ENCODE measurements around the gene ADAMTSL1. TPM values are rescaled to one million over a fixed set of nuclear protein-coding genes. Genes with fewer than 3 reads are reported as not detected.

ADAMTSL1 gene
- total RNA-seq, 1 experiment from 2014 or later: 0.95 TPM

GRCh38 chr9:18569941-18570630 lies 96.1 kb downstream of the ADAMTSL1 start:
- H3K36me3 ChIP-seq: no peaks in the 10 kb centered on the region
- no peak for DNase-seq (ENCODE audit: low read depth in 1 of 2, low spot score in 2 of 2)

DNA sequence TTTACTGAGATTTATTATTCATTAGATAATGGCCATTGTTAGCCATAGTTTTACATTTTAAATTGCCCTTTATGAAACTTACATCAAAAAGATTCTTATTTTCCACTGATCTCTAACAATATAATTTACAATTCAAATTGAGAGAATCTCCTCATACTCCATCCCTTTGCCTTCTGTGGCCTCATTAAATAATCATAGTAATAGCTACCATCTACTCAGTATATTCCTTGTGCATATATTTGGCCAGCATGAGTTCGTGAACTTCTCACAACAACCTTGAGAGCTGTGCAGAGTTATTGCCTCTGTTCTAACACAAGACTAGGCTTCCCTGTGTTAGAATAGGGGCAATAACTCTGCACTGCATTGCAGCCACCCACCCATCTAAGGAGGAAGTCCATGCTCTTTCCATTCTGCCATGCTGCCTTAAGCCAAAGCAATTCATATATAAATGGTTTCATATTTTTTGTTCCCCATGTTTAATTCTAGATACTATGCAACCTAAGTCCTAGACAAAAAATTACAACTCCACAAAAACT lies 99.1 kb downstream of the ADAMTSL1 start:
- no peak for DNase-seq (ENCODE audit: low read depth in 1 of 2, low spot score in 2 of 2)
- no peak overlapping the region for H3K4me3 ChIP-seq
- H3K27ac ChIP-seq: no peak overlapping the region
- H3K36me3 ChIP-seq: no peaks in the 10 kb centered on the region
- H3K9me3 ChIP-seq (replicated peaks): no peaks in the 10 kb centered on the region
- H3K27me3 ChIP-seq (replicated peaks): no peaks in the 10 kb centered on the region
- H3K4me1 ChIP-seq (replicated peaks): no peaks in the 10 kb centered on the region

More at GRCh38 chr9:18569941-18570630, 96.1 kb downstream of the ADAMTSL1 start:
- Histone ChIP-seq H3K9me3 (replicated peaks) (no peaks in the 10 kb centered on the region), H3K4me3 (no peak overlapping the region), H3K4me1 (replicated peaks) (peaks cover 11% of the 10 kb centered on the region), H3K27me3 (replicated peaks) (no peaks in the 10 kb centered on the region), H3K27ac (no peak overlapping the region)

DNA sequence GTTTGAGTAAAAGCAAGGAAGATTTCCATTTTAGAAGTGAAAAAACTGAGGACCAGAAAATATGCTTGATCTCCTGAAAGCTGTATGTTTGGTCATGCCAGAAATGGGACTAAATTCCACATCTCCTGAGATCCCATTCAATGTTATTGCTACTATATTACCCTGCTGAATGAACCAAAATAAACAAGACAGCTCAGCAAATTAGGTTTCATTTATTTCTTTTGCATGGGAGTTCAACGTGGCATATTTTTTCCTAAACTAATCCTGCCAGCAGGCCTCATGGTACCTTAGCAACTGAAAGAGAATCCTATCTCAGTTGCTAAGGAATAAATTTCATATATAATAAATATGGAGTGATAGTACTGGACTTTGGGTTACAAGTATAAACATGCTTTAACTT lies 101.7 kb downstream of the ADAMTSL1 start:
- Histone ChIP-seq H3K4me1 (replicated peaks) (no peaks in the 10 kb centered on the region), H3K27ac (no peak overlapping the region), H3K36me3 (no peaks in the 10 kb centered on the region)

DNA sequence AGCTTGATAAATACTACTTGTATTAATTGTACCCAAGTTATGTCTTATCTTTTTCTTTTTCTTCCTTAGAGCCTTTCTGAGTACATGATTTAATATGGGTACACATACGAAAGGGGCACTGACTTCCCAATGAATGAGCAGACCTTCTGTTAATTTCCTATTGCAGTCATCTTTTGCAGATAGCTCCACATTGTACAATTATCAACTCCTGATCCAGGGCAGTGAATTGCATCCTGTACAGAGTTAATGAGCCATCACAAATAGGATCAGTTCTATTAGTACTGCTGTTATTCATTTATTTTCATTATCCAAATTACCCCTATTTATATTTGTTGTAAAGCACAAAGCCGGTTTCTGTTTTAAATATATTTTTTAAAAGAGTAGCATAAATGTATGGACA lies 105.6 kb downstream of the ADAMTSL1 start:
- H3K27me3 ChIP-seq (replicated peaks): no peaks in the 10 kb centered on the region
- H3K36me3 ChIP-seq: no peaks in the 10 kb centered on the region
- H3K9me3 ChIP-seq (replicated peaks): no peaks in the 10 kb centered on the region
- H3K4me3 ChIP-seq: no peak overlapping the region
- DNase-seq (ENCODE audit: low read depth in 1 of 2, low spot score in 2 of 2): no peak
- no peaks in the 10 kb centered on the region for H3K4me1 ChIP-seq (replicated peaks)
- H3K27ac ChIP-seq: no peak overlapping the region

More for the DNA sequence above, 101.7 kb downstream of the ADAMTSL1 start:
- DNase-seq (ENCODE audit: low read depth in 1 of 2, low spot score in 2 of 2): no peak
- H3K9me3 ChIP-seq (replicated peaks): no peaks in the 10 kb centered on the region
- no peak overlapping the region for H3K4me3 ChIP-seq
- H3K27me3 ChIP-seq (replicated peaks): no peaks in the 10 kb centered on the region

- no peaks in the 10 kb centered on the region for H3K36me3 ChIP-seq
- no peaks in the 10 kb centered on the region for H3K9me3 ChIP-seq (replicated peaks)
- no peak for DNase-seq (ENCODE audit: low read depth in 1 of 2, low spot score in 2 of 2)
- no peaks in the 10 kb centered on the region for H3K27me3 ChIP-seq (replicated peaks)
- no peak overlapping the region for H3K4me3 ChIP-seq
- H3K27ac ChIP-seq: no peak overlapping the region
- no peaks in the 10 kb centered on the region for H3K4me1 ChIP-seq (replicated peaks)
Observed at GRCh38 chr9:18580151-18580550, 106.2 kb downstream of the ADAMTSL1 start.

DNA sequence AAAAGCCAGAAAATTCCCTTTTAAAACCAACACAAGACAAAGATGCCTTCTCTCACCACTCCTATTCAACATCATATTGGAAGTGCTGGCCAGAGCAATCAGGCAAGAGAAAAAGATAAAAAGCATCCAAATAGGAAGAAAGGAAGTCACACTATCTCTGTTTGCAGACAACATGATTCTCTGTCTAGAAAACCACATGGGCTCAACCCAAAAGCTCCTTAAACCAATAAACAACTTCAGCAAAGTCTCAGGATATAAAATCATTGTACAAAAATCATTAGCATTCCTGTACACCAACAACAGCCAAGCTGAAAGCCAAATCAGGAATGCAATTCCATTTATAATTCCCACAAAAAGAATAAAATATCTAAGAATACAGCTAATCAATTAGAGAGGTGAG lies 112.0 kb downstream of the ADAMTSL1 start:
- Histone ChIP-seq H3K27me3 (replicated peaks) (no peaks in the 10 kb centered on the region), H3K4me3 (no peak overlapping the region), H3K27ac (no peak overlapping the region), H3K36me3 (no peaks in the 10 kb centered on the region), H3K9me3 (replicated peaks) (no peaks in the 10 kb centered on the region), H3K4me1 (replicated peaks) (no peaks in the 10 kb centered on the region)
- no peak for DNase-seq (ENCODE audit: low read depth in 1 of 2, low spot score in 2 of 2)

DNA sequence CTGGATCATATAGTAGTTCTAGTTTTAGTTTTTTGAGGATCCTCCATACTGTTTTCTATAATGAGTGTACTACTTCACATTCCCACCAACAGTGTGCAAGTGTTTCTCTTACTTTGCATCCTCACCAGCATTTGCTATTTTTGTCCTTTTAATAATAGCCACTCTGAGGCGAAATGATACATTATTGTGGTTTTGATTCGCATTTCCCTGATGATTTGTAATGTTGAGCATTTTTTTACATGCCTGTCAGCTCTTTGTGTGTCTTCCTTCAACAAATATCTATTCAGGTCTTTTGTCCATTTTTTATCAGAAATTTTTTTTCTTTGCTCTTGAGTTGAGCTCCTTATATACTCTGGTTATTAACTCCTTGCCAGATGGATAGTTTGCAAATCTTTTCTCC lies 114.0 kb downstream of the ADAMTSL1 start:
- Histone ChIP-seq H3K27me3 (replicated peaks) (no peaks in the 10 kb centered on the region), H3K36me3 (no peaks in the 10 kb centered on the region), H3K4me3 (no peak overlapping the region), H3K27ac (no peak overlapping the region), H3K9me3 (replicated peaks) (no peaks in the 10 kb centered on the region), H3K4me1 (replicated peaks) (no peaks in the 10 kb centered on the region)
- DNase-seq (ENCODE audit: low read depth in 1 of 2, low spot score in 2 of 2): no peak

GRCh38 chr9:18591261-18591660 lies 117.3 kb downstream of the ADAMTSL1 start:
- Histone ChIP-seq H3K27me3 (replicated peaks) (no peaks in the 10 kb centered on the region), H3K27ac (no peak overlapping the region), H3K4me1 (replicated peaks) (no peaks in the 10 kb centered on the region), H3K4me3 (no peak overlapping the region), H3K9me3 (replicated peaks) (no peaks in the 10 kb centered on the region), H3K36me3 (no peaks in the 10 kb centered on the region)
- no peak for DNase-seq (ENCODE audit: low read depth in 1 of 2, low spot score in 2 of 2)

DNA sequence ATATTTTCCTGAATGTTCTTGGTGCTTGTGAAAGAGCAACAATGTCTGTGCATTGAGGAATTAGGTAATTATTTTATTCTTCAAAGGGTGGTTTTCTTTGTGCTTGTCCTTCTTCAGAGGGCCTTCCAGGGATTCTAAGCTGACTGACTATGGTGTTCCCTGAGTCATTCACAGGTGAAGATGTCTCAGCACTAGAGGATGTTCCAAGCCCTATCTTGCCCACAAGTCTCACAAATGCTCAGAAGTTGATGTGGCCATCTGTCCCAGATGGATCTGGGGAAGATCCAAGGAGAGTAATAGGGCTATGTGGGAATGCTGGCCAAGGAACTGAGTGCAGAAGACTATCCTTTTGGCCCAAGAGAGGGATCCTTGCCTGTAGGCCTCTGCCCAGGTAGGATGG lies 120.9 kb downstream of the ADAMTSL1 start:
- Histone ChIP-seq H3K27me3 (replicated peaks) (no peaks in the 10 kb centered on the region), H3K36me3 (no peaks in the 10 kb centered on the region), H3K4me1 (replicated peaks) (no peaks in the 10 kb centered on the region), H3K4me3 (no peak overlapping the region), H3K9me3 (replicated peaks) (no peaks in the 10 kb centered on the region), H3K27ac (no peak overlapping the region)
- DNase-seq (ENCODE audit: low read depth in 1 of 2, low spot score in 2 of 2): no peak

DNA sequence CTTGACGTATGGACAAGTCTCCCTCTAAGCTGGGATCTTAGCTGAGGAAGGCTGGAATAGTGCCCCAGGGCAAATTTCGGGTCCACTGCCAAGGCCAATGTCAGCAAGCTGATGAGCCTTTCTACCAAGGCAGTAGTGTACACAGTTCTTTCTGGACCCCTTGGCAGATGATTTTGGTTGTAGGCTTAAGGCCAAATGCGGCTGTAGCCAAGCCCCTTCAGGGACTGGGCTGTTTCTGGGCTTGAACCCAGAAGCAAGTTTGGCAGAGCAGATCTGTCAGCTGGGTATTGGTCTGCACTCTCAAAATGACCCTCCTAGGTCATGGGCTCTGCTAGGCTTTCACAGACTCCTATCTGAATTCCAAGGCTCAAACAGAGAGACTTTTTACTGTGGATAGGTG lies 121.6 kb downstream of the ADAMTSL1 start:
- no peaks in the 10 kb centered on the region for H3K36me3 ChIP-seq
- DNase-seq (ENCODE audit: low read depth in 1 of 2, low spot score in 2 of 2): no peak
- H3K4me3 ChIP-seq: no peak overlapping the region
- no peaks in the 10 kb centered on the region for H3K4me1 ChIP-seq (replicated peaks)
- H3K9me3 ChIP-seq (replicated peaks): no peaks in the 10 kb centered on the region
- H3K27ac ChIP-seq: no peak overlapping the region
- no peaks in the 10 kb centered on the region for H3K27me3 ChIP-seq (replicated peaks)

GRCh38 chr9:18596920-18597319 lies 123.0 kb downstream of the ADAMTSL1 start:
- H3K4me1 ChIP-seq (replicated peaks): no peaks in the 10 kb centered on the region
- no peaks in the 10 kb centered on the region for H3K27me3 ChIP-seq (replicated peaks)
- DNase-seq (ENCODE audit: low read depth in 1 of 2, low spot score in 2 of 2): no peak
- no peaks in the 10 kb centered on the region for H3K9me3 ChIP-seq (replicated peaks)
- H3K27ac ChIP-seq: no peak overlapping the region
- no peaks in the 10 kb centered on the region for H3K36me3 ChIP-seq
- no peak overlapping the region for H3K4me3 ChIP-seq

- Histone ChIP-seq H3K4me1 (replicated peaks) (no peaks in the 10 kb centered on the region), H3K9me3 (replicated peaks) (no peaks in the 10 kb centered on the region), H3K27me3 (replicated peaks) (no peaks in the 10 kb centered on the region), H3K36me3 (no peaks in the 10 kb centered on the region), H3K27ac (no peak overlapping the region), H3K4me3 (no peak overlapping the region)
- DNase-seq (ENCODE audit: low read depth in 1 of 2, low spot score in 2 of 2): no peak
Observed at GRCh38 chr9:18598969-18599368, 125.0 kb downstream of the ADAMTSL1 start.

- no peaks in the 10 kb centered on the region for H3K9me3 ChIP-seq (replicated peaks)
- H3K4me3 ChIP-seq: no peak overlapping the region
- no peak overlapping the region for H3K27ac ChIP-seq
- no peaks in the 10 kb centered on the region for H3K27me3 ChIP-seq (replicated peaks)
- H3K4me1 ChIP-seq (replicated peaks): peaks cover 3% of the 10 kb centered on the region
- H3K36me3 ChIP-seq: no peaks in the 10 kb centered on the region
- no peak for DNase-seq (ENCODE audit: low read depth in 1 of 2, low spot score in 2 of 2)
Observed at GRCh38 chr9:18601026-18601425, 127.1 kb downstream of the ADAMTSL1 start.

GRCh38 chr9:18601956-18602355 lies 128.0 kb downstream of the ADAMTSL1 start:
- Histone ChIP-seq H3K27me3 (replicated peaks) (no peaks in the 10 kb centered on the region), H3K27ac (no peak overlapping the region), H3K4me1 (replicated peaks) (peaks cover 12% of the 10 kb centered on the region), H3K36me3 (no peaks in the 10 kb centered on the region), H3K4me3 (no peak overlapping the region), H3K9me3 (replicated peaks) (no peaks in the 10 kb centered on the region)
- no peak for DNase-seq (ENCODE audit: low read depth in 1 of 2, low spot score in 2 of 2)

All from SJSA1 (cell line).